OCI-LY1 (cell line): ENCODE measurements around the gene KIAA1328.

ENCODE experiments used
- CTCF ChIP-seq: fragments of 200-600 bp; sonication (generic), shearing (Covaris generic); IDR thresholded peaks from 2 replicates; pipeline ENCODE4 v1.5.1; 2017; ENCODE audit warnings: mild to moderate bottlenecking, antibody characterized with exemption, low read length, moderate library complexity, mixed read lengths
- EZH2 ChIP-seq: fragments of 200-600 bp; sonication (generic), shearing (Covaris generic); IDR thresholded peaks from 2 replicates; pipeline ENCODE4 v1.8.0; 2017; ENCODE audit warnings: borderline replicate concordance, mixed run types, mild to moderate bottlenecking, antibody characterized with exemption, low read length, moderate library complexity, mixed read lengths

GRCh38 chr18:37188016-37188791, 359.3 kb downstream of the KIAA1328 start:
- TF ChIP-seq CTCF = no peak
- TF ChIP-seq EZH2 = no peak
